ENCODE measurements around the gene TNRC6A. TPM values are rescaled to one million over a fixed set of nuclear protein-coding genes. Genes with fewer than 3 reads are reported as not detected.
"Not testable (repeated sequence)": the region's sequence is repeated elsewhere in the genome, so short reads cannot be mapped to it uniquely, and the experiment has no call there.

TNRC6A gene
- polyA plus RNA-seq, 5 donors: 45.7 to 76.2 (median 72.9) TPM

DNA sequence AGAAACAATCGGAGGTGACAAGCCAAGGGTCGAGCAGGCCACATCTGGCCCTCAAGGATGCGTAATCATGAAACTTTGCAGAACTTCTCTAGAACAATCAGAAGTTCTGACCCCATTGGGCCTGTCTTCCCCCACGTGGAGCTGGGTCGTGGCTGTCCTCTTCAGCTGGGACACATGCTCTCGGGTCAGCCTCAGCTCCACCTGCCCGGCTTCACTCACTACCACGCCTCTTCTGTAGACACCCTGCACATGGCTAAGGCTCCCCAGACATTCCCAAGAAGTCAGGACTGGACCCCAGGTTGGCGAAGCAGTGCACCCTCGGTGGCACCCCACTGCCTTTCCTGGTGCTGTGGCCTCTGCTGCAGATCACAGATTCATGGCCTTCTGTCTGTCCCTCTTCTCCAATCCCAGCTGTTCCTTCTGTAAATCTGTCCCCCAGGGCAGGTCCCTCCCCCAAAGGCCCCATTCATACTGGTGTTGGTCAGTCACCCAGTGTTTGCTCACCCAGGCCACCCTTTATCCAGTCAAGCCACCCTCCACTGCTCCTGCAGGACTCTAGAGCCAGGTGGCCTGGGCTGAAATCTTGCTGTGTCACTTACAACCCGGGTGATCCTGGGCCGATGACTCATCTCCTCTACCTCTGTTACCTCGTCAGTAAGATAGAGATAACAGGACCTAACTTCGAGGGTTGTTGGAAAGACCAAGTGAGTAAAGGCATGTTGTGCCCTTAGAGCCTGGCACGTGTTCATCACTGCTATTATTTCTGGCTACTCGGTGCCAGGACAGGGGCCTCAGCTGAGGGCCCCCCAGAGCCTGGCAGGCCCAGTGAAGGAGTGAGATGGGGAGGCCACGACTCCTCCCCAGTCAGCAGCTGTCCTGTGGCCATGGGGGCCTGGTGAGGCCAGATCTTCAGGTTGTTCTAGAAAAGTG, 114.9 kb downstream of the TNRC6A start:
- DNase-seq: no peak

DNA sequence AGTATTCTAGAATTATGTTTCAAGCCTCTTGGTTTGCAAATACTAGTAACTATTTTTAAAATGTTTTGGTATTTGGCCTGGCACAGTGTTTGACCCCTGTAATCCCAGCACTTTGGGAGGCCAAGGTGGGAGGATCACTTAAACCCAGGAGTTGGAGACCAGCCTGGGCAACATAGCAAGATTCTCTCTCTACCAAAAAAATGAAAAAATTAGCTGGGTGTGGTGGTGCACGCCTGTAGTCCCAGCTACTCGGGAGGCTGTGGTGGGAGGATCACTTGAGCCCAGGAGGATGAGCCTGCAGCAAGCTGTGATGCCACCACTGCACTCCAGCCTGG, 115.5 kb downstream of the TNRC6A start:
- not testable (repeated sequence) for DNase-seq

DNA sequence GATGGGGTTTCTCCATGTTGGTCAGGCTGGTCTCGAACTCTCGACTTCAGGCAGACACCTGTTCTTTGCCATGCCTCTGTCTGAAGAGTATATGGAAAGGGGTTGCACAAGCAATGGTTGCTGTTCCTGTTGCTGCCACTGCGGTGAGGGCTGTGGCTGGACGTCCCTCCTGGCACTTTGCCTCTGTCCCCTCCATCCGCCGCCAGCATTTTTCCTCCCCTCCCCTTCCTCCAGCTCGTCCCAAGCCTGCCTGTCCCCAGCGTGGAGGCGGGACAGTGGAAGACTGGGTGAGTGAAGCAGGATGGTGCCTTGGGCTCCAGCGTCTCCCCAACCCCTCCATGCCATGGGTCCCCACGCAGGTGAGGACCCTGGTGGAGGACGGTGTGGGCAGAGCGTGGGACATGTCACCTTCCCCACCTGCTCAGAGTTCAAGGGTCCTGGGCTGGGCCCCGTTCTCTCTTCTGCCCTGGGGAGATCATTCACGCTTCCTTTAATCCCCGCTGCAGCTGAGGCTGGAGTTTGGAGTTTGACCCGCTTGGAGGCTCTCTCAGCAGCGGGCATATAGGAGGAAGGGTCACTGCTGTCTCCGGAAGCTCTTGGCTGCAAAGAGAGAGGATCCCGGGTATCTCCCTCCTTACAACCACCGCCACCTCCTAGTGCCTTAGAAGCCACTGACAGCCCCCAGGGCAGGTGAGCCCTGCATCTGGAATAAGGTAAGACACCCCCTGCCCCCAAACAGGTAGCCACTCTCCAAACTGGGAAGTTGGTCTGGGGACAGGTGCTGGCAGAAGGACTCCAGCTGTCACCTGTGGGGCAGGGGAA, 116.5 kb downstream of the TNRC6A start, which contains the start of gene SLC5A11:
Gene SLC5A11, plus strand, starts transcription at position 238 of the 822 bp plus-strand sequence. CDS start 12,681 bp downstream, outside the sequence.
- no peak for DNase-seq

DNA sequence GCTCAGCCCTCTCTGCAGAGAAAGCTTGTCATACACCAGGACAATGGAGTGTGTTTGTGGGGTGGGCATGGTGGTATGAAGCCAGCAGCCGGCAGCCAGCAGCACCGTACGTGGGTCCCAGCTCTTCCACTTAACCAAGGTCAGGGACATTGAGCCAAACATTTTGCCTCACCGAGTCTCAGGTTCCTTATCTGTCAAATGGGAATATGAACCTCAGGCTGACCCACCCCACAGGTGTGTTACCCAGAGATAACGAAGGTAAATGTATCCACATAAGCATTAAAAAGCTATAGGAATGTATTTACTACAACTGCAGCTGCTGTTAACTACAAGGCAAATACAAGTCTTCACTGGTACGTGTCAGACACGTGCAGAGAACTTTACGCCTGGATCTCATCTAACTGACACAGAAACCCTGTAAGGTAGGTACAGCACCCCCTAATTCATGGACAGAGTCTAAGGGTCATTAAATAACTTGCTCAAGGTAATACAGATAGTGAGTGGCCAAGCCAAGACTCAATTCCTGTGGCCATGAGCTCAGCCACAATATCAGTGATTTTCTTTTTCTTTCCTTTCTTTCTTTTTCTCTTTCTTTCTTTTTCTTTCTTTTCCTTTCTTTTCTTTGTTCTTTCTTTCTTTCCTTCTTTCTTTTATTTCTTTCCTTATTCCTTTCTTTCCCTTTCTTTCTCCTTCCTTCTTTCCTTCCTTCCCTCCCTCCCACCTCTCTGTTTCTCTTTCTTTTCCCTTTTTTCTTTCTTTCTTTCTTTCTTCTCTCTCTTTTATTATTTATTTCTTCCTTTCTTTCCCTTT, 117.3 kb downstream of the TNRC6A start:
- DNase-seq: no peak

DNA sequence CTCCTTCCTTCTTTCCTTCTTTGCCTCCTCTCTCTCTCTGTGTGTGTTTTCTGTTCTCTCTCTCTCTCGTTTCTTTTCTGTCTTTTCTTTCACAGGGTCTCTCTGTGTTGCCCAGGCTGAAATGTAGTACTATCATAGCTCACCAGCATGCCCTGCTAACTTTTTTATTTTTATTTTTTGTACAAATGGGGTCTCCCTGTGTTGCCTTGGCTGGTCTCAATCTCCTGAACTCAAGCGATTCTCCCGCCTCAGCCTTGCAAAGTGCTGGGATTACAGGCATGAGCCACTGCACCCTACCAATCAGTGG, 117.9 kb downstream of the TNRC6A start:
- DNase-seq: no peak

DNA sequence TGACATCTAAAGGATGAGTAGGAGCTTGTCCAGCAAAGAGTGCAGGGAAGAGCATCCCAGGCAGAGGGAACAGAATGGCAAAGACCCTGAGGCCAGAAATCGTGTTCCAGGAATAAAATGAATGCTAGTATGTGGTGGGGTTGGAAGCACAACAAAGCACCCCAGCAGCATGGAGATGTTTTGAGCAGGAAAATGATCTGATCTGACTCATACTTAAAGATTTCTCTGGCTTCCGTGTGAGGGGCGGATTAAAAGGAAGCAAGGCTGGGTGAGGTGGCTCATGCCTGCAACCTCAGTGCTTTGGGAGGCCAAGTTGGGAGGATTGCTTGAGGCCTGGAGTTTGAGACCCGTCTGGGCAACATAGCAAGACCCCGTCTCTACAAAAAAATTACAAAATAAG, 118.6 kb downstream of the TNRC6A start:
- no peak for DNase-seq

DNA sequence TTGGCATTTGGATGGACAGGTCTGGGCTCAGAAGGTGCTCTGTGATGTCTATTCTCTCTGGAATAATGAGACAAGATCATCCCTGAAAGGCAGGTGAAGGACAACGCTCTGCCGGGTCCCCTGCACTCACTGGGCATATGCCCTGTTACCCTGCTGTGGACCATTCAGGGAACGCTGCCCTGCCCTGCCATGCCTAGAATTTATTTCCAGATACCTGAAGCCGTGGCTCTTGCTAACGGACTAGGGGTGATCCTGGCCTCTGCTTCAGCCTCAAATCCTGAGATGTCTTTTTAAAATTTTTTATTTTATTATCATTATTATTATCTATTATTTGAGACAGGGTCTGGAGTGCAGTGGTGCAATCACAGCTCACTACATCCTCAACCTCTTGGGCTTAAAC, 120.2 kb downstream of the TNRC6A start:
- no peak for DNase-seq

- no peak for DNase-seq
These were observed 121.0 kb downstream of the TNRC6A start for GRCh38 chr16:24850289-24850938.

DNA sequence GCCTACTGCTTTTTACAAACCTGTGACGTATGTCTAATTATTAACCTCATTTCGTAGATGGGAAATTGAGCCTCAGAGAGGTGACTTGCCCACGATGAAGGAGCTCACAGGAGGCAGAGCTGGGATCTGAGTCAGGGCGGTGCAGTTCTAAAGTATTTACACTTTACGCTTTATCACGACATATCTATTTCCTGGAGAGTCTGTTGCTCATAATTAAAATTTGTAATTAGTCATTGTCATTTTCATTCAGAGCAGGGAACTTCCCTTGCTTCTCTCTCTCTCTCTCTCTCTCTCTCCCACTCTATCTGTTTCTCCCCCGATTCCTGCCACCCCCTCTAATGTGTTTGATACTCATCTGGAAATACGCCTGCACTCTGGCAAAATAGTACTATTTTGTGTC, 122.2 kb downstream of the TNRC6A start:
- no peak for DNase-seq

GRCh38 chr16:24852281-24852721, 122.8 kb downstream of the TNRC6A start:
- no peak for DNase-seq

- DNase-seq: no peak
These were observed 123.8 kb downstream of the TNRC6A start for GRCh38 chr16:24853169-24853824.

GRCh38 chr16:24853830-24854229, 124.4 kb downstream of the TNRC6A start:
- no peak for DNase-seq

DNA sequence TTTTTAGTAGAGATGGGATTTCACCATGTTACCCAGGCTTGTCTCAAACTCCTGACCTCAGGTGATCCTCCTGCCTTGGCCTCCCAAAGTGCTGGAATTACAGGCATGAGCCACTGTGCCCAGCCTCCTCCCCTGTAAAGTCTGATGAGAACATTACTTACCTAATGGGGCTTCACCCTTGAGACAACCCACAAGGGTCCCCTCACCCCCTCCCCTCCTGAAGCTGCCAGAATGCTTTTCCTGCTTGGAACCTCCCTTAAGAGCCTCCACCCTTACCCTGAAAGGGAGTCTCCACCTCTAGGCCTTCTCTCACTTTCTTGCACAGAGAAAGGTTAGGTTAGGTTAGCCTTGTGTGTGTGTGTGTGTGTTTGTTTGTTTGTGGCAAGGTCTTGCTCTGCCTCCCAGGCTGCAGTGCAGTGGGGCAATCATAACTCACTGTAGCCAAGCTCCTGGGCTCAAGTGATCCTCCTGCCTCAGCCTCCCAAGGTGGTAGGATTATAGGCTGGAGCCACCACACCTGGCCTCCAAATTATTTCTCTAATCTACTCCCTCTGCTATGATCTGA, 125.2 kb downstream of the TNRC6A start:
- DNase-seq: no peak

- no peak for DNase-seq
These were observed 126.2 kb downstream of the TNRC6A start for GRCh38 chr16:24855678-24856077.

DNA sequence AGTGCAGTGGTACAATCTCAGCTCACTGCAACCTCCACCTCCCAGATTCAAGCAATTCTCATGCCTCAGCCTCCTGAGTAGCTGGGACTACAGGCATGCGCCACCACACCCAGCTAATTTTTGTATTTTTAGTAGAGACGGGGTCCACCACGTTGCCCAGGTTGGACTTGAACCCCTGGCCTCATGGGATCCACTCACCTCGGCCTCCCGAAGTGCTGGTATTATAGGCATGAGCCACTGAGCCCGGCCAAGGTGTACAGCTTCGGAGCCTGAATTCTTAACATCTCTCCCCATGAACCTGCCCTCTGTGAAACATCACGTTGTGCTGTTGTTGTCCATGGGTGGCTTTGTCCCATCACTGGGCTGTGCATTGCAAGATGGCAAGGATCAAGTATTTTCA, 127.4 kb downstream of the TNRC6A start:
- not testable (repeated sequence) for DNase-seq

DNA sequence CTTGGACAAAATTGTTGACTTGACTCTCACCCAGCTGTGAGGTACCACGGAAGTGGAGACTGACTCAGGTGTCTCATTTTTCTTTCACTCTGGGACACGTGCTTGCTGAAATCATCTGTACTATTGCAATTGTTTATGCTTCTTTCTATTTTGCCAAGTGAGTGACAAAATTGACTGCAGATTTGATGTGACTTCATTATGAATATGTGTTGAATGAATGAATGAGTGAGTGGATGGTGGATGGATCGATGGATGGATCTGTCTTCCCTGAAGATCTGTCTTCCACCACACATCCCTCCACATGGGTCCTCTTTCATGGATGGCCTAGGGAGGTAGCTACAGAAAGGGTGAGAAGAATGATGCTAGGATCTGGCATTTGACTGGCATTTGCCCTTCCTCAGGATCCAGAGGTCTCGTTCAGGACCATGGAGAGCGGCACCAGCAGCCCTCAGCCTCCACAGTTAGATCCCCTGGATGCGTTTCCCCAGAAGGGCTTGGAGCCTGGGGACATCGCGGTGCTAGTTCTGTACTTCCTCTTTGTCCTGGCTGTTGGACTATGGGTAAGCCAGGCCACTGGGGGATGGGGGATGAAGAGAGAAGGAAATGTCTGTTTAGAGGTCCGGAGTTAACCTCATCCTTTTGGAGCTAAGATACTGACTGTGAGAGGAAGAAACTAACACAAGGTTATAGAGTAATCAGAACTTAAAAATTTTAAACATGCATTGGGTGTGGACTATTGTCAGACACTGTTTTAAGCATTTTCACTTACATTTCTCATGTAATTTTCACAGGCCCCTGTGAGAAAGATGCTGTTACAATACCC, 129.0 kb downstream of the TNRC6A start:
- DNase-seq: peak; percentile 30 to 52

DNA sequence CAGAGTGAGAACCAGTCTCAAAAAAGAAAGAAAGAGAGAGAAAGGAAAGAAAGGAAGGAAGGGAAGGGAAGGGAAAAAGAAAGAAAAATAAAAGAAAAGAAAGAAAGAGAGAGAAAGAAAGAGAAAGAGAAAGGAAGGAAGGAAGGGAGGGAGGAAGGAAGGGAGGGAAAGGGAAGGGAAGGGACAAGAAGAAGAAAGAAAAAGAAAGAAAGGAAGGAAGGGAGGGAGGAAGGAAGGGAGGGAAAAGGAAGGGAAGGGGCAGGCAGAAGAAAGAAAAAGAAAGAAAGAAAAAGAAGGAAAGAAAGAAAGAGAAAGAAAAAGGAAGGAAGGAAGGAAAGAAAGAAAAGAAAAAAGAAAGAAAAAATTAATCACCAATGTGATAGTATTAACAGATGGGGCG, 132.0 kb downstream of the TNRC6A start:
- DNase-seq: no peak

DNA sequence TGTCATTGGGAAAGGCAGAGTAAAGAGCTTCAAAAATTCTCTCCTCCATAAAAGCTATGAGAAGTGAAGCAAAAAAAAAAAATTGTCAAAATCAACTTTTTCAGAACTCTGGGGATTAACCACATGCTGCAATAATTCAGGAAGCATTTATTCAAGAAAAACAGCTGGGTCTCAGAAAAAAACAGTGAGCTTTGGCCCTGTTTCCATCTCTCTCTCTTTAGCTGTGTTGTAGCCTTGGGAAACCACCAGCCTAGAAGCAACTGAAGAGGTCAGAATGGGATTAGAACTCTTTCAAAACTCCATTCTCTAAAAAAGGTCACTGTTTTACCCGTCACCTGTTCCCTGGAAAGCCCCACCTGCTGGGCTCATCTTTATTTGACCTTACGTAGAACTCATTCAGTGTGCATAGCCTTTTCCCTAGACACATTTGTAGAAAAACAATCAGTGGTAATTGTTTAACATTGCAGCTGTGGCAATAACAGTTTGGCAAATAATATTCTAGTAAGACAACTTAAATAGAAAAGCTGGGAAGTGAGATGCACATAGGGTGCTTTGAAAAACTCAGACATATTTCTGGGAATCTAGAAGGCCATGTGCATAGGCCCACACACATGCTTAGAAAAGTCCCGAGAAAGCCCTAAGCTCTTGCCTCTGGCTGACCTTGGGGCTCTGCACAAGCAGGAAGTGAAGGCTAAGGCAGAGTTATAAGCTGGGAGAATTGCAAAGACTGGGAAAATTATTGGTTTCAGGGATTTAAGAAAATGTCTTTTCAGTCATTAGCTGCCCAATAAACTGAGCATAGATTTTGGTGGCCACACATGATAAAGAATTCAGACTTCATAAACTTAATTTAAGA, 134.4 kb downstream of the TNRC6A start:
- no peak for DNase-seq

DNA sequence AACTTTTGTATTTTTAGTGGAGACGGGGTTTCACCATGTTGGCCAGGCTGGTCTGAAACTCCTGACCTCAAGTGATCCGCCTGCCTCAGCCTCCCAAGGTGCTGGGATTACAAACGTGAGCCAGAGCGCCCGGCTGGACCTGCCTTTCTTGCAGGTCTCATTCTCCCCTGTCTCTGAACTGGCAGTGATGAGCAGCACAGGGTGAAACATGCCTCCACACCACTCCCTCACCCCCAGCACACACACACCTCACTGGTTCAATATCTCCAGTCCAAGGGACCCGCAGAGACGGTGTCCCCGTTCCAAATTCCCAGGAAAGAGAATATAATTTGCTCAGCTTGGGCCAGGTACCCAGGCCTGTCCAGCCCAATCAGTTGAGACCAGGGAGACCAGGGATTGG, 139.6 kb downstream of the TNRC6A start:
- no peak for DNase-seq

Data from right lung (tissue), 5 donors.